HG03066 (cell line): ENCODE measurements around the gene PCGF3.
"Not testable (repeated sequence)": the region's sequence is repeated elsewhere in the genome, so short reads cannot be mapped to it uniquely, and the experiment has no call there.

ENCODE experiments used
- ATAC-seq: cut with Tn5 transposase; IDR thresholded peaks from one replicate; pipeline ENCODE4 v1.9.1; 2021; ENCODE audit warnings: low read depth; ENCODE audit not compliant: unreplicated experiment

Gene PCGF3

GRCh38 chr4:720111-720860 is 14.7 kb downstream of the PCGF3 start:
- ATAC-seq, result no peak

DNA sequence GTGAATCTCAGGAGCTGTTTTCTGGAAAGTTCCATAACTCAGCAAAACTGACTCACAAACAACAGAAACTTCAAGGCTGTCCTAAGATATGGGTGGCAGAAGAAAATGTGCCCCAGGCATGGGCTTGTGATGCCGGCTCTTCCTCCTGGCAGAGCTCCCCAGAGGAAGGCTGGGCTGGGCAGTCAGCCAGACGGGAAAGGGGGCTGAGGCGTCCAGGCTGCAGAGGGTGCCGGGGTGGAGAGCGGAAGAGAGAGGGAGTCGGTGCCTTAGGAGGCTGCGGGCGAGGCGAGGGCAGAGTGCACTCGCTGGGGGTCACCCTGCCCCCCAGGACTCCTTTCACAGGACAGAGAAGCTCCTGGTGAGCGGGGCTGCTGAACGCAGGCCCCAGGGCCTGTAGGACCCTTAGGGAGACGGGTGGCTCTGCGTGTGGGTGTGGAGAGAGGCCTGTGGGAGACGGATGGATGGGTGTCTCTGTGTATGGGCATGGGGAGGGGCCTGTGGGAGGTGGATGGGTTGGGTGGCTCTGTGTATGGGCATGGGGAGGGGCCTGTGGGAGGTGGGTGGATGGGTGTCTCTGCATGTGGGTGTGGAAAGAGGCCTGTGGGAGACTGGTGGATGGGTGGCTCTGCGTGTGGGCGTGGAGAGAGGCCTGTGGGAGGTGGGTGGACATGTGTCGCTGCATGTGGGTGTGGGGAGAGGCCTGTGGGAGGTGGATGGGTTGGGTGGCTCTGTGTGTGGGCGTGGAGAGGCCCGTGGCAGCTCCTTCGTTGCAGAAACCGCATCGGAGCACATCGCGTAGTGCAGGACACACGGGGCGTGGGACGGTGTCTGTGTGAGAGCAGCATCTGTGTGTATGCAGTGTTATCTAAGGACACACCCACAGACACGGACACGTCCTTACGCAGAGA is 15.9 kb downstream of the PCGF3 start:
- no peak for ATAC-seq

- ATAC-seq, result no peak
These were observed 16.6 kb downstream of the PCGF3 start for GRCh38 chr4:722169-722725.

DNA sequence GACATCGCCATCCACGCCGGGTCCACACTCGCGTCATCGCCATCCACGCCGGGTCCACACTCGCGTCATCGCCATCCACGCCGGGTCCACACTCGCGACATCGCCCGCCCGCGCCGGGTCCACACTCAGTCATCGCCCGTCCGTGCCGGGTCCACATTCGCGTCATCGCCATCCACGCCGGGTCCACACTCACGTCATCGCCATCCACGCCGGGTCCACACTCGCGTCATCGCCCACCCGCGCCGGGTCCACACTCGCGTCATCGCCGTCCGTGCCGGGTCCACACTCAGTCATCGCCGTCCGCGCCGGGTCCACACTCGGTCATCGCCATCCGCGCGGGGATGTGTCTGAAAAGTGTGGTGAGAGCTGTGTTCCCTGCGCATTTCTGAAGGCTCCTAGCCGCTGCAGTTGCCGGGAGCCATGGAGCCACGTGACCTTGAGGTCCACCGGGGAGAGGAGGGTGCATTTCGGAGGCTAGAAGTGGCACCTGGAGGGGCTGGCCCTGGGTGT is 17.3 kb downstream of the PCGF3 start:
- no peak for ATAC-seq

- no peak for ATAC-seq
These were observed 18.3 kb downstream of the PCGF3 start for GRCh38 chr4:723751-724530.

- ATAC-seq, result no peak
These were observed 20.0 kb downstream of the PCGF3 start for GRCh38 chr4:725391-726234.

GRCh38 chr4:726235-726787 is 20.7 kb downstream of the PCGF3 start:
- ATAC-seq, result no peak

- no peak for ATAC-seq
These were observed 21.2 kb downstream of the PCGF3 start for GRCh38 chr4:726838-727237.

DNA sequence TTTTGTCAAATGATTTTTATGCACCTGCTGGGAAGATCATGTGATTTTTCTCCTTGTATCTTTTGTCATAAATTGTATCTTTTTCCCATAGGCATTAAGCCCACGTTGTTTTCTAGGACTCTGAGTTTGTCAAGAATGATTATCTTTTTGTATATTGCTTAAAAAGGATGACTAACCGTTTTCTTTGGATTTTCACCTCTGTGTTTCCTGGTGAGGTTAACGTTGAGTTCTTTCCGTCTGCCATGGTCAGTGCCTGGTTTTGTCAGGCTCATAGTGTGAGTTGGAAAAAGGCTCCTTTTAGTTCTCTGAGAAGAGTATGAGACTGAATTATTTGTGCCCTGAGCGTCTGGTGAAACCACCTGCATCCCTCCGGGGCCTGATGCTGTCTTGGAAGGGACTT is 21.9 kb downstream of the PCGF3 start:
- ATAC-seq, result no peak

DNA sequence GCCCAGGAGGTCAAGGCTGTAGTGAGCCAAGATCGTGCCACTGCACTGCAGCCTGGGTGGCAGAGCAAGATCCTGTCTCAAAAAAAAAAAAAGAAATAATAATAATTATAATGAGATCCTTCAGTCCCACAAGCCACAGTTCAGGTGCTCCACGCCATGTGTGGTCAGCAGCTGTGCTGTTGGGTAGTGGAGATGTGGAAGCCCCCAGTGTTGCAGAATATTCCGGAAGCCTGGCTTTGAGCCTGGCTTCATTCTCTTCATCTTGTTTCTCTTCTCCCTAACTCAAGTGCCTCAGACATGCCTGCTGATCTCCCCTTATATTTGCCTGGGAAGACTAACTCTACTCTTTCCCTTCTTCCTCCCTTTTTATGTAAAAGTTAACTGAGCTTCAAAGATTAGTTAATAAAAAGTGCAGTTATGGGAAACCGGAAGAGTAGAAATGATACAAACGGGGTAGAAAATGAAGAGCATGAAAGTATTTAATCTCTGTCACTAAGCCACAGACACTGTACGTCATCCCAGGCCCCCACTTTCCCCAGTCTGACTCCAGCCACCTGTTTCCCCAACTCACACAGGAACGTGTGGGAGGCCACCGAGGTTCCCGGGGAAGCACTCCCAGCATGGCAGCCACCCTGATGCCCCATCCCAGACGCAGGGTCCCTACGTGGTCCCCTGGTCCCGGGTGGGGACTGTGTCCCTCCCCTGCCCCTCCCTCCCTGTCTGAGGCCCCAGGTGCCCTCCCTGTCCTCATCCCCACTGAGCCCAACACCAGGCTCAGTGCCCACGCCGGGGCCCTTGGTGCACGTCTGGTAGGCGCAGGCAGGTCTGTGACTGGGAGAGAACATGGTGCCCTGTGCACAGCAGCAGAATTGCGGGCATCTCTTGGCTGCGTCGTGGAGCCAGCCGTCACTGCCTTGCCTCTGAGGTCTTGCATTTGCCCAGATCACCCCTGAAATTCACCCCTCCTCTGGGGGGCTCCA is 24.0 kb downstream of the PCGF3 start:
- no peak for ATAC-seq

GRCh38 chr4:730511-730910 is 24.9 kb downstream of the PCGF3 start:
- ATAC-seq, result no peak

GRCh38 chr4:730946-731904 is 25.6 kb downstream of the PCGF3 start:
- not testable (repeated sequence) for ATAC-seq

- not testable (repeated sequence) for ATAC-seq
These were observed 26.3 kb downstream of the PCGF3 start for GRCh38 chr4:731954-732353.

GRCh38 chr4:732486-732885 is 26.9 kb downstream of the PCGF3 start:
- no peak for ATAC-seq

- ATAC-seq, result no peak
These were observed 27.4 kb downstream of the PCGF3 start for GRCh38 chr4:732911-733630.

- ATAC-seq, result no peak
These were observed 28.0 kb downstream of the PCGF3 start for GRCh38 chr4:733631-733980.
